H1 (cell line): ENCODE data around the gene COL5A1. TPM values are rescaled to one million over a fixed set of nuclear protein-coding genes. Genes with fewer than 3 reads are reported as not detected.

ENCODE experiments used
- JUND ChIP-seq: IDR thresholded peaks from 2 replicates; pipeline ENCODE4 v1.6.1; 2011; ENCODE audit warnings: mild to moderate bottlenecking, improper control_type of control experiment, low read length
- SUZ12 ChIP-seq: fragments of 200-600 bp; sonication (generic); IDR thresholded peaks from 2 replicates; pipeline ENCODE4 v1.6.1; 2012; ENCODE audit warnings: mild to moderate bottlenecking, inconsistent platforms, low read length, moderate library complexity, mixed read lengths
- TEAD4 ChIP-seq: IDR thresholded peaks from 2 replicates; pipeline ENCODE4 v1.6.1; 2012; ENCODE audit warnings: low read depth, low read length, inconsistent platforms, mixed read lengths
- polyA plus RNA-seq, 7 experiments: library from polyadenylated mRNA; depleted of rRNA in 3 of 7; stranded (reverse) in 5 of 7; unstranded in 2 of 7; fragments of >200 nt in 5 of 7; fragments of 200-250 nt in 2 of 7; gene quantifications; 1 replicate in 5 of 7; 2 replicates in 1 of 7; 4 replicates in 1 of 7; pipeline versions ENCODE4 v1.2.1 to v1.2.3, GENCODE V29; 2011 to 2013; ENCODE audit warnings: missing spikeins in 2 of 7, mixed read lengths in 2 of 7
- total RNA-seq: library from RNA; stranded (reverse); fragmentation: NEBNext Ultra II Directional; extraction: Animal tissue kit (Norgen Biotek cat#: 25700); gene quantifications from 2 replicates; pipeline ENCODE4 v1.2.1, GENCODE V29; 2021

The COL5A1 gene
- total and polyA plus RNA-seq, 2 of the 8 experiments (the other 6 are each of a cell fraction or from before 2014, with no cell fraction given), result 3.8 to 12.0 TPM

DNA sequence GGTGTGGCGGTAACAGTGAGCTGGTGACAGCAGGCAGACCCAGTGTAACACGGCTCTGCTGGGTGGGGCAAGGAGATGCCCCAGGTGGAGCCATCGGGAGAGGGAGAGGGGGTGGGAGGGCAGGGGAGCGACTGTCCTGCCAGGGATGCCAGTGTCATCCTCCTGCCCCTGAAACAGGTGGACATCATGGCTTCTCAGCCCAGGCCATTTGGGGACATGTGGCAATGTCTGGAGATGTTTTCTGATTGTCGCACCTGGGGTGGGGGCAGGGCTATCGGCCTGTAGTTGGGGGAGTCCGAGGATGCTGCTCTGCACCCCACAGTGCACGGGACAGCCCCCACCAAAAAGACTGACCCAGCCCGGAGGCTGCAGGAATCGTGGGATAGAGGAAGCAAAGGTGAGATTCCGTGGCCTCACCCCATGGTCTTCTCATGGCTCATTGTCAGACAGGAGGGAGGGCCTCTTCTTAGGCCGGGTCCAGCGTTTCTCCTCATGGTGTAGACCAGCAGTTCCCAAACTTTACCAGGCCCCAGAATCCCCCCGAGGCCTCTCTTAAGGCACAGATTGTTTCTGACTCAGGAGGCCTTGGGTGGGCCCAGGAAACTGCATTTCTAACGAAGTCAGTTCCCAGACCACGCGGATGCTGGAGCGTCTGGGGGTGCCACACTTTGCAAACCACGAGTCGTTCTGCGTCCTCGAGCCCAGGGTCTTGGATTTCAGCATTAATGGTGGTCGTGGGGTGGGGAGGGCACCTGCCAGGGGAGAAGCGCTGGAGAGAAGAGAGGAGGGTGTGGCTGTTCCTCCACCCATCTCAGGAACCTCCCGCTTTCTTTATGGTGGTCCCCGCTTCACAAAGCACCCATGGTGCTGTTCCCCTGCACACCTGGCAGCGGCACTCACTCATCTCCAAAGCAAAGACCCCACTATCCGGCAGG lies 11.0 kb downstream of the COL5A1 start (continued):
- TF ChIP-seq SUZ12 (no peak), JUND (no peak), TEAD4 (no peak)
